Measurements from ENCODE around the gene GALNT18. TPM values are rescaled to one million over a fixed set of nuclear protein-coding genes. Genes with fewer than 3 reads are reported as not detected.

GALNT18 gene
- total RNA-seq, 1 experiment from 2014 or later, result 9.2 TPM

DNA sequence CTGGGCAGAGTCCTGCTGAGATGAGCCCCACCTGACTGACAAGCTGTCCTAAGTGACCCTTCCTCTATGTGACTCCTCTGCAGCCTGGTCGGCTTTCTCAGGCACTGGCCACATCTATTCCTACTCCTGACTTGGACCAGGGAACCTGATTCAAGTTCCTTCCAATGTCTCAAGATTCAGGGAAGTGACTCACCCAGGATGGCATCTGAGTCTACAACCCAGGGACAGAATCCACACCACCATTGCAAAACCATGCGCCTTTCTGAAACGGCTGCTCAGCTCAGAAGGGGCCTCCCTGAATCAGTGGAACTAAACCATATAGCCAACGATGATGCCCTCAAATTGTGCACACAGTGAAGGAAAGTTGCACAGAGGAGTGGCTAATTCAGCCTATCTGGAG lies 204.9 kb downstream of the GALNT18 start:
- DNase-seq, result no peak
- no peak for TF ChIP-seq CTCF (IDR thresholded peaks at IDR 0.05; ENCODE audit: unreplicated experiment)
- BruUV-seq (replicated peaks), result no TSS peak
- no peaks in the 10 kb centered on the region for H3K27me3 Mint-ChIP-seq (ENCODE audit: unreplicated experiment)
- H3K4me1 Mint-ChIP-seq (ENCODE audit: low read depth, unreplicated experiment), result peaks cover 22% of the 10 kb centered on the region
- no peaks in the 10 kb centered on the region for H3K9me3 Mint-ChIP-seq (ENCODE audit: low read depth, unreplicated experiment)
- CTCF ChIA-PET, result no interaction called here
- intact Hi-C loops (cut with micrococcal nuclease; ENCODE audit: unreplicated experiment), result no loop called here
- H3K36me3 Mint-ChIP-seq (ENCODE audit: insufficient read depth, unreplicated experiment), result no peaks in the 10 kb centered on the region
- H3K27ac Mint-ChIP-seq (ENCODE audit: unreplicated experiment), result no peak overlapping the region
- H3K4me3 Mint-ChIP-seq (ENCODE audit: low read depth, unreplicated experiment), result no peak overlapping the region

DNA sequence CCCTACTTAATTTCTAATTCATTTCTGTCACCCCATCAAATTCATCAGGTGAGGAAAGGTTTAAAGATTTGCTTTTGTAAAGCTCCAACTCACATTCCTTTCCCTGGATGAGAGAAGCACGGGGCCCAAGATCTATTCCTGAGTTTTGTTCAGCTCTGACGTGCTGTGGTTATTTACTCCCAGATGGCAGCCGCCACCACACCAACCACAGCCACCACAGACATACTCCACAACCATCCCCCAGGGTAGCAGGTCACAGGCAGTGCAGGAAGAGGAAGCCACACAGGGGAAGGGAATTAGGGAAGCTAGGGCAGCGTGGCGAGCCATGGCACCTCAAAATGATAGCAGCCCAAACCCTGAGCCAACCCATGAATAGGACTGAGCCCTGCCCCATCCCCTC lies 205.3 kb downstream of the GALNT18 start:
- no peak overlapping the region for H3K27ac Mint-ChIP-seq (ENCODE audit: unreplicated experiment)
- H3K36me3 Mint-ChIP-seq (ENCODE audit: insufficient read depth, unreplicated experiment), result no peaks in the 10 kb centered on the region
- TF ChIP-seq CTCF (IDR thresholded peaks at IDR 0.05; ENCODE audit: unreplicated experiment), result no peak
- peaks cover 22% of the 10 kb centered on the region for H3K4me1 Mint-ChIP-seq (ENCODE audit: low read depth, unreplicated experiment)
- H3K9me3 Mint-ChIP-seq (ENCODE audit: low read depth, unreplicated experiment), result no peaks in the 10 kb centered on the region
- CTCF ChIA-PET, result no interaction called here
- no peaks in the 10 kb centered on the region for H3K27me3 Mint-ChIP-seq (ENCODE audit: unreplicated experiment)
- no peak overlapping the region for H3K4me3 Mint-ChIP-seq (ENCODE audit: low read depth, unreplicated experiment)
- intact Hi-C loops (cut with micrococcal nuclease; ENCODE audit: unreplicated experiment), result no loop called here
- no peak for DNase-seq
- BruUV-seq (replicated peaks), result no TSS peak

DNA sequence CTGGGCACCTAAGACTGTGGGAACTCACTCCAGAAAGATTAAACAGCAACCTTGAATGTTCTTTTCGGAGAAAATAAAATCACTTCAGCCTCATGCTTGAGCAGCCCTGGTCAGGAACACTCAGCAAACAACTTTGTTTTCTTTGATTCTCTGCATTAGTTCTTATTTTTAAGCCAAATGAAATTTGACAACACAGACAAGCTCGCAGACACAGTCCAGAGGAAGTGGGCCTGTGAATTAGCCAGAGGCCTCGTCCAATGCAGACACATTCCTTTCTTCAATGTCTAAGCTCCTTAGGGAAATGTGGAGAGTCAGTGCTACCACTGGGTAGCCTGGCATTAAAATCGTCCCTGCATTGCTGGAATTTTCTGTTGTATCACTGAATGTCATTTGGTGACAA lies 205.9 kb downstream of the GALNT18 start:
- Mint-ChIP-seq H3K36me3 (ENCODE audit: insufficient read depth, unreplicated experiment) (no peaks in the 10 kb centered on the region), H3K27ac (ENCODE audit: unreplicated experiment) (no peak overlapping the region), H3K4me3 (ENCODE audit: low read depth, unreplicated experiment) (no peak overlapping the region), H3K4me1 (ENCODE audit: low read depth, unreplicated experiment) (peaks cover 22% of the 10 kb centered on the region), H3K9me3 (ENCODE audit: low read depth, unreplicated experiment) (no peaks in the 10 kb centered on the region), H3K27me3 (ENCODE audit: unreplicated experiment) (no peaks in the 10 kb centered on the region)
- DNase-seq, result no peak
- BruUV-seq (replicated peaks), result no TSS peak
- CTCF ChIA-PET, result no interaction called here
- TF ChIP-seq CTCF (IDR thresholded peaks at IDR 0.05; ENCODE audit: unreplicated experiment), result no peak
- intact Hi-C loops (cut with micrococcal nuclease; ENCODE audit: unreplicated experiment), result no loop called here

DNA sequence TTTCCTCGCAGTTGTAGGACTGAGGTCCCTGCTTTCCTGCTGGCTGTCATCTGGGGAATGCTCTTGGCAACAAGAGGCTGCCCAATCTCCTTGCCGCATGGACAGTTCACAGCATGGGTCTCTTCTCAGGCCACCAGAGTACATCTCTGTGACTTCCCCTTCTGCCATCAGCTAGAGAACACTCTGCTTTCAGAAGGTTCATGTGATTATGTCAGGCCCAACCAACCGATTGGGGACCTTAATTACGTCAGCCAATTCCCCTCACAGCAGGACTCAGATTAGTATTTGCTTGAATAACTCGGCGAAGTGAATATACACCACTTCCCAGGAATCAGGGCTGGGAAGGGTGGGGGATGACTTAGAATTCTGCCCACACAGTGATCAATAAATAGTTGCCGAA lies 206.8 kb downstream of the GALNT18 start:
- H3K4me3 Mint-ChIP-seq (ENCODE audit: low read depth, unreplicated experiment), result no peak overlapping the region
- no peaks in the 10 kb centered on the region for H3K9me3 Mint-ChIP-seq (ENCODE audit: low read depth, unreplicated experiment)
- no peak for DNase-seq
- BruUV-seq (replicated peaks), result no TSS peak
- H3K36me3 Mint-ChIP-seq (ENCODE audit: insufficient read depth, unreplicated experiment), result no peaks in the 10 kb centered on the region
- H3K4me1 Mint-ChIP-seq (ENCODE audit: low read depth, unreplicated experiment), result peaks cover 22% of the 10 kb centered on the region
- CTCF ChIA-PET, result no interaction called here
- no peak overlapping the region for H3K27ac Mint-ChIP-seq (ENCODE audit: unreplicated experiment)
- TF ChIP-seq CTCF (IDR thresholded peaks at IDR 0.05; ENCODE audit: unreplicated experiment), result no peak
- intact Hi-C loops (cut with micrococcal nuclease; ENCODE audit: unreplicated experiment), result no loop called here
- no peaks in the 10 kb centered on the region for H3K27me3 Mint-ChIP-seq (ENCODE audit: unreplicated experiment)

GRCh38 chr11:11413776-11414175 lies 208.0 kb downstream of the GALNT18 start:
- Mint-ChIP-seq H3K27me3 (ENCODE audit: unreplicated experiment) (no peaks in the 10 kb centered on the region), H3K9me3 (ENCODE audit: low read depth, unreplicated experiment) (no peaks in the 10 kb centered on the region), H3K4me3 (ENCODE audit: low read depth, unreplicated experiment) (no peak overlapping the region), H3K27ac (ENCODE audit: unreplicated experiment) (no peak overlapping the region), H3K36me3 (ENCODE audit: insufficient read depth, unreplicated experiment) (no peaks in the 10 kb centered on the region), H3K4me1 (ENCODE audit: low read depth, unreplicated experiment) (peaks cover 22% of the 10 kb centered on the region)
- BruUV-seq (replicated peaks), result no TSS peak
- TF ChIP-seq CTCF (IDR thresholded peaks at IDR 0.05; ENCODE audit: unreplicated experiment), result no peak
- CTCF ChIA-PET, result no interaction called here
- intact Hi-C loops (cut with micrococcal nuclease; ENCODE audit: unreplicated experiment), result no loop called here
- no peak for DNase-seq

Measured in Calu3 (cell line).